GM21576 (cell line): ENCODE measurements around the gene SRP68.

ENCODE experiments used
- ATAC-seq: cut with Tn5 transposase; IDR thresholded peaks from one replicate; pipeline ENCODE4 v1.9.1; 2021; ENCODE audit warnings: mild to moderate bottlenecking, moderate library complexity; ENCODE audit not compliant: unreplicated experiment

Gene SRP68

GRCh38 chr17:76019833-76020467, 52.4 kb downstream of the SRP68 start:
- no peak for ATAC-seq

- ATAC-seq = no peak
Measured at GRCh38 chr17:76018801-76019200, 53.5 kb downstream of the SRP68 start.

DNA sequence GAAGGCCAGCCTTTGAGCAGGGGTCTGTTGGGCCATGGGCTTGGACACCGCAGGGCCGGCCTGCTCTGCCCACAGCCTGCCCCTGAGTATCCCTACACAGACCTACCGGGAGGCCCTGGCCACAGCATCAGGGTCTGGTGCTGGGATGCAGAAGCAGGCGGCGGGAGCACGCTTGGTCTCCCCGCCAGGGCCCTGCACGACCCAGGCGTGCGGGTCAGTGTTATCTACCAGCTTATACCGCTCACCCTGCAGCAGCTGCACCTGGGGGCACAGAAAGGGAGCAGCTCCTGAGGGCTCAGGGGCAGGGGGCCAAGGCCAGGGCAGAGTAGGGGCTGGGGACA, 54.0 kb downstream of the SRP68 start:
- ATAC-seq = no peak

DNA sequence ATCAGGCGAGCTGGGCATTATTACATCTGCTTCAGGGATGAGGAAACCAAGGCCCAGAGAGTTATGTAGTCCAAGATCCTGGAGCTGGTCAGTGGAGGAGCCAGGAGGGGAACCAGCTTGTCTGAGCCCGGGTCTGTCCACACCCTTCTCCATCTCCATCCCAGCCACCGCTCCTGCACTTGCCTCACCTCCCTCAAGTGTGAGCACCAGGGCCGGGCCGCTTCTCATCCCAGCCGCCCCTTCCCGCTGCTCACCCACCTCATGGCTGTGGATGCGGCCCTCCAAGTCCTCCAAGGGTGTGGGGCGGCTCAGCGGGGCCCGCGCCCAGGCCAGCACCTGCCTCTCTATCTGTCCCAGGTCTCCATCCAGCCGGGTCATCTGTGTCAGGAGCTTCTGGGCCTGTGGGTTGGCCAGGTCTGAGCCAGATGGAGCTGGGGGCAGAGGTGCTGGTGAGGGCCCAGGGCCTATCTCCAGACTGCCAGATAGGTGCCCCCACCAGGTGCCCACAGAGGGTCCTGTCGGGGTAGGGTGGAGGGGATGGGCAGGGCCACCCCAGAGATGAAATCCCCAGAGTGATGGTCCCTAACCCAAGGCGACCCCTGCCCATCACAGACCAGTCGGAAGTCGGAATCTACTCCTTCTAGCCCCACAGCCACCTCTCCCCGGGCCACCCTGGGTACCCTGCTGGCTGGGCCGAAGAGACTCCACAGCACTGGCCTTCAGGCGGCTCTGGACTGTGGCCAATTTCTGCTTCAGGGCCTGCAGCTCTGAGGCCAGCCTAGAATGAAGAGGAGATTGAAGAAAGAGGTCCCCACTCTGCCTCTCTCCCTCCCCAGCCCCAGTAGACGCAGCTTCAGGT, 54.6 kb downstream of the SRP68 start:
- ATAC-seq = no peak

- ATAC-seq = no peak
Measured at GRCh38 chr17:76014925-76015261, 57.4 kb downstream of the SRP68 start.

DNA sequence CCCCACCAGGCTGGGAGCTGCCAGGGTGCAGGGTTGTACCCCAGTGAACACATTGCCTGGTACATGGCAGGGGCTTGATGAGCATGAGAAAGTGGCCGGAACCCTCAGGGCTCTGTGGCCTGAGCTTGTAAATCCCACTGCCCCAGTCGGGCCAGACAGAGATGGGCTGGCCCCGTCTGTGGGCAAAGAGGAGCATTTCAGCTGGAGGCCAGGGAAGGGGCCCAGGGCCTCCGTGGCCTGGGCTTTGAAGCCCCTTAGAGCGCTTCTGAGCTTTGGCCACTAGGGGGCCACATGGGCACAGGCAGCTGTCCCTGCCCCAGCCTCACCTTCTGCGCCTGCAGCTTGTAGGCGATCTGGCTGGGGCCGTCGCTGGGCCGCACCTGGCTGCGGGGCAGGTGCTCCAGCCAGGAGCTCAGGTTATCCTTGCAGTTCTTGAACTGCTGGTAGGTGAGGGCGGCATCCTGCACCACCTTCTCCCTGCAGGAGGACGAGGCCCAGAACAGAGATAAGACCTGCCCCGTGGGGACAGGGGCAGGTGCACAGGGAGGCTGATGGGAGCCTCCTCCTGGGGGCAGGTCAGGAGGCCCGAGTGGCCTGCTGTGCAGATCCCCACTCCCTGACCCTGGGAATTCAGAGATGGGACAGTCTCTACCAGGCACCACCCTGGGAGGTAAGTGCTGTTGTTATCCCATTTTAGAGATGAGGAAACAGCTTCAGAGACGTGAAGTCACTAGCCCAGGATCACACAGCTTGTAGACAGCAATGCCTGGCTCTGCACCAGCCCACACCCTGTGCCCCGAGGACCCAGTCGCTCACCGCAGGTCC, 58.0 kb downstream of the SRP68 start:
- no peak for ATAC-seq

- ATAC-seq = no peak
Measured at GRCh38 chr17:76013377-76013932, 58.9 kb downstream of the SRP68 start.

DNA sequence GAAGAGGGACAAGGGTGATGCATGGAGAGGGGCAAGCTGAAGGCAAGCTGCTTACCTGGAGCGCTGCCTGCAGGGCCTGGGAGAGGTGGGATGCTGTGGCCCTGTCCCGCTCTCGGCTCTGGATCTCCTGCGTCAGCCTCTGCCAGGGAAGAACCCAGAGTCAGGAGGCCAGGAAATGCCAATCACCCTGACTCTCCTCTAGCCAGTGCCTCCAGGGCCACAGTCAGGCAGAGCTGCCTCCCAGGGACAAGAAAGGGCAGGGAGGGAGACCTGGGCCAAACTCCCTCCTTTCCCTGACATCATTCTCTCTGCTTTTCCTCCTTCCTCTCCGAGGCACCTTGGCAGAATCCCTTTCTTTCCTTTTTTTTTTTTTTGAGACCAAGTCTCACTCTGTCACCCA, 60.4 kb downstream of the SRP68 start:
- ATAC-seq = no peak

DNA sequence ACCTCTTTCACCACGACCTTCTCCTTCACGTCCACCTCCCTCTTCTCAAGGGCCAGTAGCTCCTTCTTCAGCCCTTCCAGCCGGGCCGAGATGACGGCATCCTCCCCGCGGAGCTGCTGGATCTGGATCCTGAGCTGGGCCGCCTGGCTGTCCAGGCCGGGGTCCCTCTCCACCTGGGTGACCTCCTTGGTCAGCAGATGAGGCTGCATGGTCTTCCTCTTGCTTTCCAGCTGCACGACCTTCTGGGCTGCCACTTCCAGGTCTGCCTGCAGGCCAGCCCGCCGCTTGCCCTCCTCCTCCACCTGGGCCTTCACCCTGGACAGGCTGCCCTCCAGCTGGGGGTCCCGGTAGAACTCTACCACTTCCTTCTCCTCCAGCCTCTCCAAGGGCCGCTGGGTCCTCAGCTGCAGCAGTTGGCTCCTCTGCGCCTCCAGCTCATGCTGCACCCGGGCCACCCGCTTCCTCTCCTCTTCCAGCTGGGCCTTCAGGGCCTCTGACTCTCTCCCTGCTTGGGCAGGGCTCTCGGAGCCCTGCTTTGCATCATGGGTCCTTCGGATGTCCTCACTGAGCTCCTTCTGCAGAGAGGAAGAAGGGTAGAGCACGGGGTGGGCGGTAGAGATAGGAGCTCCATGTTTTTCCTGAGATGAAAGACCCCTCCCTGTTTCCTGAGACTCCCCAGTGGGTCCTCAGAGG, 62.2 kb downstream of the SRP68 start:
- no peak for ATAC-seq

DNA sequence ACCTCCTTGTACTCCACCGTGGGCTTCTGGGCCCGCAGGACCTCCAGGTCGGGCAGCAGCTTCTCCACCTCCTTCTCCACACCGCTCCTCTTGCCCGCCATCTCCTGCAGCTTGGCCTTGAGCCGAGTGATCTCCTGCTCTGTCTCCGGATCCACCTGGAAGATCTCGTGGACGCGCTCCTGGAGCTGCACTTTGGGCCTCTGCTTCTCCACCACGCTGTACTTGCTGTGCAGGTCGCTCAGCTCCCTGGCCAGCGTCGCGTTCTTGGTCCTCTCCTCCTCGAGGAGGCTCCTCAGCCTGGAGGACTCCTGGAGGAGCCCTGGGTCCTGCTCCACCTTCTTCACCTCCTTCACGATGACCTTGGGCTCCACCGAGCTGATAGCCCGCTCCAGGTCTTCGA, 62.9 kb downstream of the SRP68 start:
- no peak for ATAC-seq

GRCh38 chr17:76008630-76009425, 63.5 kb downstream of the SRP68 start:
- no peak for ATAC-seq

DNA sequence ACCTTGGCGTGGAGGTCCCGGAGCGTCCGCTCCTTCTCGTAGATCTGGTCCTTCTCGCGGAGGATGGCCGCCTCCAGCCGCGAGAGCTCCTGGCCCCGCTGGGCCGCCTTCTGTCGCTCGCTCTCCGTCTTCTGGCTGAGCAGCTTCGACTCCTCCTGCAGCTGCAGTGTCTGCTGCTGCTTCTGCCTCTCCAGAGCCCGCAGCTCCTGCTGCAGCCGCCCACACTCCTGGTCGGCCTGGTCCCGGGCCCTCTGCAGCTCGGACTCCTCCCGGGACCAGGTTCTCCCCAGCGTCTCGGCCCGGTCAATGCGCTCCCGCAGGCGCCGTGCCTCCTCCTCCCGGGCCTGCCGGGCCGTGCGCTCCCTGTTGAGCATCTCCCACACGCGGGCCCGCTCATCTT, 64.1 kb downstream of the SRP68 start:
- ATAC-seq = no peak

DNA sequence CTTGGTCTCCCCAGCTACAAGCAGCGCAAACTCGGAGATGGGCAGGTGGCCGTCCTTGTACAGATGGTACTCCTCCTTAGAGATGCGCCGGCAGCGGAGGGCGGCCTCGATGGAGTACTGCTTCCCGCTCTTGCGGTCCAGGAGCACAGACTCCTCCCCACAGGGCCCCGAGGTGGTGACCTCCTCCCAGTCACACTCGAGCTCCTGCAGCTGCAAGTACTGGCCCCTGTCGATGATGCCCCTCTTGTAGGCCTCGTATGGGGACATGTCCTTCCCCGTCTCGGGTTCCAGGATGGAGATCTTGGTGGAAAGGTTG, 64.5 kb downstream of the SRP68 start:
- ATAC-seq = no peak

DNA sequence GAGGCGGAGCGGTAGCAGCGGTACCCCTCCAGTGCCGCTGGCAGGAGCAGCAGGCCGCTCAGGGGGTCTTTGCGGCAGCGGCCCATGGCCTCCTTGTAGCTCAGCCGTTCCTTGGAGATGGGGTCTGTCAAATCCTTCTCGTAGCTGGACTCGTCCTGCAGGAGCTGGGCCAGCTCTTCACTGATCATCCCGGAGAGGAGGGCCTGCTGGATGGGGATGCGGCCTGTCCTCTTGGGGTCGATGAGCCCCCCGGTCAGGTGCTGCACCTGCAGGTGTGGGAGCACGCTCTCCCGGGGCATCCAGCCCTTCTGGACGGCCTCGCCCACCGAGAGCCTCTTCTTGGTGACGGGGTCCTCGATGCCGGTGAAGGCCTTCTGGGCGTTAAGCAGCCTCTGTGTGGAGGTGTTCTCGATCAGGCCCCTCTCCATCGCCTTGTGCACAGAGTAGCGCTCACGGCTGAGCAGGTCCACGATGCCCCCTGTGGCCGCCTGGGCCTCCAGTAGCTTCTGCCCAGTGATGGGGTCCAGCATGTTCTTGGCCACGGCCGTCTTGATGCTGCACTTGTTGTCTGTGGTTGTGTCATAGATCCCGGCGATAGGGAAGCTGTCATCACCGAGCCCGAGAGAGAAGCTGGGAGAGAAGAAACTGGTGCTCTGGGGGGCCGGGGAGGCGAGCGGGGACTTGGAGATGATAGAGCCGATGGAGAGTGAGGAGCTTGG, 65.0 kb downstream of the SRP68 start:
- ATAC-seq = no peak

- no peak for ATAC-seq
Measured at GRCh38 chr17:76005263-76006149, 66.8 kb downstream of the SRP68 start.

DNA sequence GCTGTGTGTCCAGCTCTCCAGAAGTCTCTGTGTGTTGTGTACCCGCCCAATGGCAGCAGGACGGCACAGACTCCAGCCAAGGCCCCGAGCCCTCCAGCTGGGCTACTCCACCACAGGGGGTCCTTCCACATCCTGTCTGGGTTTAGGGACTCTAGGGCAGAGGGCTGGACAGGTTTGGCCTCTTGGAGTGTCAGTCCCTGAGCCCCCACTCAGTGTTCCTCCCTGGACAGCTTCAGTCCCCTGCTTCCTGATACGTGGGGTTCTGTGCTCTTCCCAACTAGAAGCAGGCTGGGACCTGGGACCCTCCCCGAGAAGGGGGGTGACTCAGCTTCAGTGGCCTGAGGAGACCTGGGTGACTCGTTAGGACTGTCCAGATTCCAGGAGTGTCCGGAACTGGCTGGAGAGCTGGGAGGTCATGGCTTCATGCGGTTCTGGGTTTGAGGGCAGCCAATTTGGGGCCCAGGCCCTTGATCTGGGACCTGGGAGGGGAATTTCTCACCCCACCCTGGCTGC, 67.5 kb downstream of the SRP68 start:
- ATAC-seq = no peak

GRCh38 chr17:76003915-76004314, 68.4 kb downstream of the SRP68 start:
- ATAC-seq = no peak

DNA sequence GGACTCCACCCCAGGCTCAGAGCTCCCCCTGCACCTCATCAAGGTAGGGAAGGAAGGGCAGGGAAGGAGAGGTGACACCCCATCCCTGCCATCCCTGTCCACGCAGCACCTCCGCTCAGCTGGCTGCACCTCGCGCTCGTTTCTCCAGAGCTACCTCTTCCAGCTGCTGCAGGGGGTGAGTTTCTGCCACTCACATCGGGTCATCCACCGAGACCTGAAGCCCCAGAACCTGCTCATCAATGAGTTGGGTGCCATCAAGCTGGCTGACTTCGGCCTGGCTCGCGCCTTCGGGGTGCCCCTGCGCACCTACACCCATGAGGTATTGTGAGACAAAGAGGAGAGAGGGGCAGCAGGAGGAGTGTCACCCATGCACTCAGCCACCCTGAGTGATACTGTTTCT, 70.2 kb downstream of the SRP68 start:
- ATAC-seq = no peak
